Measurements from ENCODE around the gene MAP3K14.

The MAP3K14 gene

GRCh38 chr17:45232514-45233422 is 84.1 kb downstream of the MAP3K14 start:
- no peak for DNase-seq

- DNase-seq: no peak
Measured at GRCh38 chr17:45231481-45232116, 85.2 kb downstream of the MAP3K14 start.

- DNase-seq: no peak
Measured at GRCh38 chr17:45230787-45231480, 85.9 kb downstream of the MAP3K14 start.

GRCh38 chr17:45230410-45230786 is 86.4 kb downstream of the MAP3K14 start:
- no peak for DNase-seq

- no peak for DNase-seq
Measured at GRCh38 chr17:45229681-45230409, 87.0 kb downstream of the MAP3K14 start.

- peak; percentile 96 for DNase-seq
Measured at GRCh38 chr17:45228763-45229539, 87.9 kb downstream of the MAP3K14 start.

GRCh38 chr17:45227926-45228762 is 88.7 kb downstream of the MAP3K14 start:
- DNase-seq: no peak

GRCh38 chr17:45227101-45227925 is 89.5 kb downstream of the MAP3K14 start:
- DNase-seq: peak; percentile 61

DNA sequence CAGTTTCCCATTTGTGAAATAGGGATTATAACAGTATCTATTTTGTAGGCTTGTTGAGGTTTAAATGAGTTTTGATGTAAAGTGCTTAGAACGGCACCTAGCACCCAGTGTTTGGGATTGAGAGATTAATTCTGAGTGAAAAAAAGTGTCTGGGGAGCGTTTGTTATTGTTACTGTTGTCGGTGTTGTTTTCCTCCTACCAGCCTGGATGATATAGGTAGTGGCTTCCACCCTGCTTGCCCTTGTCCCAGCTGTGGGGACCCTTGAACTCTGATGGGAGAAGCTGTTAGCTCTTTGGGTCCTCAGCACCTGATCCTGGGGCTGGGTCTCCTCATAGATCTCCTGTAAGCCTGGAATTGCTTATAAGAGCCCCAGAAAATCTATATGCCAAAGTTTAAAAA is 90.2 kb downstream of the MAP3K14 start:
- DNase-seq: no peak

- peak; percentile 97 for DNase-seq
Measured at GRCh38 chr17:45225964-45226530, 90.8 kb downstream of the MAP3K14 start.

DNA sequence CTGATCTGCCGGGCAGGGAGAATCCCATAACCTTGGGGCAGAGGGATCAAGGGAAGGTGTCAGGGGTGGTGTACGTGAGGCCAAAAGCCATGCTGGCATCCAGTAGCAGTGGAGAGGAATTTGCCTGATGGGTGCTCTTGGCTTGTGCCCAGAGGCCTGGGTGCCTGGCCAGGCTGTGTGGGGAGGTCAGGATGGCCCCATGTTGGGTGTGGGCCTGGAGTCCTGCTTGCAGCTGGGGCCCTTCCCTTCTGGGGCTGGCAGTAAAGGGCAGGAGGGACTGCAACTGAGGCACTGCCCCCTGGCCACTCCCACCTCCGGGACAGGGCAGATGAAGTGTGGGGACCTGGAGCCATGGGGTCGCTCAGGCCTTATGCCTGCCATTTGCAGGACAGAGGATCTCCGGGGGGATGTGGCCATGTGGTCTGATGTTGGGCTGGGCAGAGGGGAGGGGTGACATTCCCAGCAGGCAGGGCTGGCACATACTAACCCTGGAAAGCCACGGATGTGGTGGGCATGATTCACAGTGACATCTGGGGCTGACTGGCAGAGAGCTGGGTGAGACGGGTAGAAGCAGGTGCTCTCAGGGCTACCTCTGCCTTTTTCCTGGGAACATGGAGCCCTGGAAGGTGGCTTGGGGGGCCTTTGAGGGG is 91.6 kb downstream of the MAP3K14 start:
- DNase-seq: no peak

- DNase-seq: no peak
Measured at GRCh38 chr17:45224671-45225050, 92.2 kb downstream of the MAP3K14 start.

GRCh38 chr17:45223539-45224528 is 93.0 kb downstream of the MAP3K14 start:
- no peak for DNase-seq

- DNase-seq: no peak
Measured at GRCh38 chr17:45222996-45223538, 93.8 kb downstream of the MAP3K14 start.

GRCh38 chr17:45222289-45222995 is 94.4 kb downstream of the MAP3K14 start:
- DNase-seq: no peak

GRCh38 chr17:45222014-45222288 is 94.9 kb downstream of the MAP3K14 start:
- no peak for DNase-seq
